Measurements from ENCODE around the gene CHRNA4. TPM values are rescaled to one million over a fixed set of nuclear protein-coding genes. Genes with fewer than 3 reads are reported as not detected.

The CHRNA4 gene
- total RNA-seq, 1 donor from 2014 or later: not detected

DNA sequence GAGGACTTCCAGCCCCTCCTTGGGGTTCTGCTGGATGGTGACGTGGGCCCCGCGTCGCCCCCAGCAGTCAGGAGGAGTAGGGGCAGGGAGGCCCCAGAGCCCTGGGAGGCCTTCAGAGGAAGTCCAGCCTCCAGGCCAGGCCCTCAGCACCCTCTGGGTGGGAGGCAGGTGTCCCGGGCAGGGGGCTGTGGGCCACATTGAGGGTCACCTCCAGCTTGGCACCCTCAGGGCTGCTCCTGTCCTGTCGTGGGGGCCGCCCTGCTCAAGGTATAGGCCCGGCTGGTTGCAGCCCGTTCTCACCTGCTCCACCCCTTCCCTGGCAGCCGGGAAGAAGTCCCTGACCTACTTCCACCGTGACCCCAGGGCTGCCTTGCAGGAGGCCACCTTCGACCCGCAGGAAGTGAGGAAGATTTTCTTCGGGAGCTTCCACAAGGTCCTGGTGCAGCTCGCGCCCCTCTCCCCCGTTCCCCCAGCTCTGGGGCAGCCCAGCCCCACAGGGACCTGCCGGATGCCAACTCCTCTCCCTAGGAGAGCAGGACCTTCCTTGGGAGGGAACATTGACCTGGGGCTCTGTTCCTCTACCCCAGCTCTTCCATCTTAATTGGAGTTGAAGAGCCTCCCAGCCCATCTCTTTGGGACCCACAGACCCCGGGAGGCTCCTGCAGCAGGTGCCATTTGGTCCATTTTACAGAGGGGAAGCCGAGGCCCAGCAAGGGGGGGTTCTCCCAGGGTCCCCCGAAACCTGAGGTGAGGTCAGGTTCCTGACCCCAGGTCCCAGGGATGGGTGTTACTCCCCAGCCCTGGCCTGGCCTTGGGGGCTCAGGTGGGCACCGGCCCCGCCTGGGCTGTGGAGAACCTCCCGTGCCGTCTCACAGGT lies 41.7 kb downstream of the CHRNA4 start:
- H3K9me3 Mint-ChIP-seq: no peaks in the 10 kb centered on the region
- no peak for ATAC-seq (ENCODE audit: low read depth)
- no peaks in the 10 kb centered on the region for H3K4me1 Mint-ChIP-seq

DNA sequence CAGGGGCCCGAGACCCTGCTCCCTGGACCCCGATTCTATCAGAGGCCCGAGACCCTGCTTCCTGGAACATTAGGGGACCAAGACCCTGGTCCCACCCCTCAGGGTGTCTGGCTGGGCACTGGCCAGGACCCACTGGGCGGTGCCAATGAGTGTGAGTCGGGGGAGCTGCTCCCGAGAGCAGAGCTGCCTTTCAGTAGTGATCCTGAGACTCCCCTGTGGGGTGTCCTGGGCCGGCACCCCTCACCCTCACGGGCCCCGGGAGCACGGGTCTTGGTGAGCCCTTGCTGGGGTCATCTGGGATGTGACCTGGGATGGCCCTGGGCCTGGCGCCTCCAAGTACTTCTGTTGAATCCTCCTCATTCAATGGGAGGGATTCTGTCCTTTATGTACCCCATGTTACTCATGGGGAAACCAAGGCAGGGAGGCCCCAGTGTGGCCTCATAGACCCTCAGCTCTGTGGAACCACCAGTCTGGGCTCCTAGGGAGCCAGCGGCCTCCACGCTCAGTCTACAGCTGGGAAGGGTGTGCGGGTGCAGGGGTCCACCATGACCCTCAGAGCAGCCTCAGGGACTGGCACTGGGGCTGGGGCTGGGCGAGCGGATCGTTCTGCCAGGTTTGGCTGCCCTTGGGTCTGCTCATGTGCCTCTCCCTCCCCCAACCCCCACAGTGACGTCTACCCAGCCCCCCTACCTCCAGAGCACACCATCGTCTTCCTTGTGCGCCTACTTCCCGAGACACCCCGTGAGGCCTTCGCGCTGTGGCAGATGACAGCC lies 42.6 kb downstream of the CHRNA4 start:
- Mint-ChIP-seq H3K4me1 (no peaks in the 10 kb centered on the region), H3K27ac (no peak overlapping the region), H3K9me3 (no peaks in the 10 kb centered on the region), H3K4me3 (no peak overlapping the region), H3K27me3 (peaks cover 1% of the 10 kb centered on the region), H3K36me3 (ENCODE audit: low read depth) (no peaks in the 10 kb centered on the region)
- TF ChIP-seq, protein P1, sequence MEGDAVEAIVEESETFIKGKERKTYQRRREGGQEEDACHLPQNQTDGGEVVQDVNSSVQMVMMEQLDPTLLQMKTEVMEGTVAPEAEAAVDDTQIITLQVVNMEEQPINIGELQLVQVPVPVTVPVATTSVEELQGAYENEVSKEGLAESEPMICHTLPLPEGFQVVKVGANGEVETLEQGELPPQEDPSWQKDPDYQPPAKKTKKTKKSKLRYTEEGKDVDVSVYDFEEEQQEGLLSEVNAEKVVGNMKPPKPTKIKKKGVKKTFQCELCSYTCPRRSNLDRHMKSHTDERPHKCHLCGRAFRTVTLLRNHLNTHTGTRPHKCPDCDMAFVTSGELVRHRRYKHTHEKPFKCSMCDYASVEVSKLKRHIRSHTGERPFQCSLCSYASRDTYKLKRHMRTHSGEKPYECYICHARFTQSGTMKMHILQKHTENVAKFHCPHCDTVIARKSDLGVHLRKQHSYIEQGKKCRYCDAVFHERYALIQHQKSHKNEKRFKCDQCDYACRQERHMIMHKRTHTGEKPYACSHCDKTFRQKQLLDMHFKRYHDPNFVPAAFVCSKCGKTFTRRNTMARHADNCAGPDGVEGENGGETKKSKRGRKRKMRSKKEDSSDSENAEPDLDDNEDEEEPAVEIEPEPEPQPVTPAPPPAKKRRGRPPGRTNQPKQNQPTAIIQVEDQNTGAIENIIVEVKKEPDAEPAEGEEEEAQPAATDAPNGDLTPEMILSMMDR (IDR thresholded peaks at IDR 0.05): no peak
- ATAC-seq (ENCODE audit: low read depth): no peak
- ChIA-PET POLR2A (no interaction called here), CTCF (no interaction called here)
- intact Hi-C loops (cut with micrococcal nuclease): no loop called here
- DNase-seq: no peak

More for the DNA sequence above, 41.7 kb downstream of the CHRNA4 start:
- CTCF ChIA-PET: no interaction called here
- POLR2A ChIA-PET: no interaction called here
- H3K4me3 Mint-ChIP-seq: no peak overlapping the region
- no peak overlapping the region for H3K27ac Mint-ChIP-seq
- peaks cover 1% of the 10 kb centered on the region for H3K27me3 Mint-ChIP-seq
- no peak for DNase-seq
- no peaks in the 10 kb centered on the region for H3K36me3 Mint-ChIP-seq (ENCODE audit: low read depth)
- TF ChIP-seq, protein P1 (IDR thresholded peaks at IDR 0.05): no peak
- intact Hi-C loops (cut with micrococcal nuclease): no loop called here

GRCh38 chr20:63317601-63318291 lies 43.4 kb downstream of the CHRNA4 start:
- no peaks in the 10 kb centered on the region for H3K4me1 Mint-ChIP-seq
- TF ChIP-seq, protein P1 (IDR thresholded peaks at IDR 0.05): no peak
- ChIA-PET POLR2A (no interaction called here), CTCF (no interaction called here)
- H3K27me3 Mint-ChIP-seq: peaks cover 1% of the 10 kb centered on the region
- H3K9me3 Mint-ChIP-seq: no peaks in the 10 kb centered on the region
- no peak overlapping the region for H3K27ac Mint-ChIP-seq
- ATAC-seq (ENCODE audit: low read depth) (no peak), DNase-seq (no peak)
- intact Hi-C loops (cut with micrococcal nuclease): no loop called here
- no peak overlapping the region for H3K4me3 Mint-ChIP-seq
- H3K36me3 Mint-ChIP-seq (ENCODE audit: low read depth): no peaks in the 10 kb centered on the region

- ChIA-PET CTCF (no interaction called here), POLR2A (no interaction called here)
- no peaks in the 10 kb centered on the region for H3K9me3 Mint-ChIP-seq
- H3K36me3 Mint-ChIP-seq (ENCODE audit: low read depth): no peaks in the 10 kb centered on the region
- H3K27me3 Mint-ChIP-seq: peaks cover 1% of the 10 kb centered on the region
- H3K4me3 Mint-ChIP-seq: no peak overlapping the region
- no peaks in the 10 kb centered on the region for H3K4me1 Mint-ChIP-seq
- no peak overlapping the region for H3K27ac Mint-ChIP-seq
- DNase-seq: no peak
- TF ChIP-seq, protein P1 (IDR thresholded peaks at IDR 0.05): no peak
- intact Hi-C loops (cut with micrococcal nuclease): no loop called here
- no peak for ATAC-seq (ENCODE audit: low read depth)
These were observed 44.1 kb downstream of the CHRNA4 start for GRCh38 chr20:63317061-63317460.

GRCh38 chr20:63316502-63316921 lies 44.6 kb downstream of the CHRNA4 start:
- Mint-ChIP-seq H3K27me3 (peaks cover 1% of the 10 kb centered on the region), H3K36me3 (ENCODE audit: low read depth) (no peaks in the 10 kb centered on the region), H3K9me3 (no peaks in the 10 kb centered on the region), H3K4me3 (no peak overlapping the region), H3K4me1 (no peaks in the 10 kb centered on the region), H3K27ac (no peak overlapping the region)
- TF ChIP-seq, protein P1 (IDR thresholded peaks at IDR 0.05): no peak
- ATAC-seq (ENCODE audit: low read depth) (no peak), DNase-seq (no peak)
- intact Hi-C loops (cut with micrococcal nuclease): no loop called here
- CTCF ChIA-PET: no interaction called here
- POLR2A ChIA-PET: no interaction called here

All from activated B cell treated with CpG ODN at 0.5 μM for 24 hours (primary cell).